SHP77 (cell line): ENCODE results near the gene HDAC4.

Experiments used
- DNase-seq, 2 experiments: peaks; one replicate each; lab custom pipeline; 2025; lab: John Stamatoyannopoulos, UW

HDAC4 gene

DNA sequence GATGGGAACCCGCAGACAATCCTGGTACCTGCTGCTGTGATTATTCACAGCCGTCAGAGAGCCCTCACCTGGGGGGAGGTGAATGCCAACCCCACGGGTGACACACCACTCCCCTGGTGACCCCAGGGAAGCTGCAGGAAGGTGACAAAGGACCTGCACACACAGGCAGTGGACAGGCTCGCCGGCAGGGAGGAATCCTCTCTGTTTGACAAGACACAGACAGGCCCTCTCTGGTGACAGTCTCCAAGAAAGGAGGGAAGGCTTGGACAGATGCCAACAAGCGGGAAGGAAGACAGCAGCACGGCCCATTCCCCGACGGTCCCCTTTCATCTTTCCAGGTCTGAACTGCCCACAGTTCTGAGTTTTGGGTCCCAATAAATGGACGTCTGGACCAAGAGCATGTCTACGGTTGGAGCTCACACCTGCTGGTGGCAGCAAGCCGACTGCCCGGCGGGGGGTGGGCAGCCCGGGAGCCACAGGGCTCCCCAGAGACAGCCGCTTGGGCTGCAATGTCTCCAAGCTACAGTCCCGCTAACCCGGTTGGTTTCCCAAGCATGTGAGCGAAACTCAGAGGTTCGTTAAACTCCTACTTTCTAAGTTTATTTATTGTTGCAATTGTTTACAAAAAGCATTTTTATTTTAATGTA lies 31.8 kb downstream of the HDAC4 start:
- no peak for DNase-seq

GRCh38 chr2:239368321-239368720 lies 32.5 kb downstream of the HDAC4 start:
- DNase-seq: no peak

DNA sequence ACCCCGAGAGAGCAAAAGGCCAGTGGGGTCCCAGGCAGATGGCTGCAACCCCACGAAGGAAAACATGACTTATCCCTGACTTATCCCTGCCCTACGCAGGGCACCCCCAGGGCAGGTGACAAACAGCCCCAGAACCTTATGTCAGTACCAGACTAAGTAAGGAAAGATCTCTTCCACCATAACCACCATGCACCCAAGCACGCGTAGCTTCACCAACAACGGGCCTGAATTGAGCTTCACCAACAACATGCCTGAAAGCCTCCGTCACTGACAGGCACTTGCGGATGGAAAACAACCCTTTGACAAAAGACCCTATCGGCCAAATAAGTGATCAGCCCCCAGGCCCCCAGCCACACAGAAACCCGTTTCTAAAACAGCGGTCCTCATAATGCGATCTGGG lies 34.1 kb downstream of the HDAC4 start:
- no peak for DNase-seq

GRCh38 chr2:239365782-239366435 lies 34.9 kb downstream of the HDAC4 start:
- no peak for DNase-seq

- no peak for DNase-seq
Observed at GRCh38 chr2:239365071-239365781, 35.6 kb downstream of the HDAC4 start.

GRCh38 chr2:239363946-239364637 lies 36.7 kb downstream of the HDAC4 start:
- no peak for DNase-seq

- DNase-seq: no peak
Observed at GRCh38 chr2:239362507-239362906, 38.3 kb downstream of the HDAC4 start.

- no peak for DNase-seq
Observed at GRCh38 chr2:239361311-239361642, 39.5 kb downstream of the HDAC4 start.

DNA sequence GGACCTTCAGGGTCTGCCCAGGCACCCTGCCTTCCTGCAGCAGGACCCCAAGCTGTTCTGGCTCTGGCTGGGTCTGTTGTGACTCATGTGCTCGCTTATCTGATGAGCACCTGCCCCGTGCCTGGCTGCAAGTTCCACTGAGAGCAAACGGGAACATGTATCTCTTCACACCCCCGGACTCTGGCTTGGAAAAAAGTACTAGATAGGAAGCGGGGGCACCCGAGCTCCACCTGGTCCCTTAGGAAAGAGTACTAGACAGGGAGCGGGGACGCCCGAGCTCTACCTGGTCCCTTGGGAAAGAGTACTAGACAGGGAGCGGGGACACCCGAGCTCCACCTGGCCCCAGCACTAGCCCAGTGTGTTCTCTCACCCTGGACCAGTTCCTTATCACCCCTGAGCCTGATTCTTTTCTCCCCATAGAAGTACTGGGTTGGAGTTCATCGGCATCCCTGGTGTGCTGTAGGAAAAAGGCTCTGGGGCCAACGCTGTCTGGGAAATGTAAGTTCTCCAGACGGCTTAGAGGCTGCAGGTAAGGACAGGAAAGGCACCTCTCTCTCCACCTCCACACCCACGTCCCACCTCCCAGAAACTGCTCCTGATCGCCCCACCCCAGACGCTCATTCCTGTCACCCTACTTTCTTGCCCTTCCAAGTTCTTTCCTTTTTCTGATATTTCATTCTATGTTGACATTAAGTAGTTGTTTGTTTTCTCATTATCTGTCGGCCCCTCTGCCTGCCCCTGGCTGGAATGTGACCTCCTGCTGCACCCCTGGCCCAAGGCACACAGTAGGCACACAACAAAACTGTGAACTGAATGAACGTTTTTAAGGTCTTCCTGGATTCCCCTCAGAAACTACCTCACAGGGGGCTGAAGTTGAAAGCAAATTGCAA lies 40.2 kb downstream of the HDAC4 start:
- DNase-seq: no peak

DNA sequence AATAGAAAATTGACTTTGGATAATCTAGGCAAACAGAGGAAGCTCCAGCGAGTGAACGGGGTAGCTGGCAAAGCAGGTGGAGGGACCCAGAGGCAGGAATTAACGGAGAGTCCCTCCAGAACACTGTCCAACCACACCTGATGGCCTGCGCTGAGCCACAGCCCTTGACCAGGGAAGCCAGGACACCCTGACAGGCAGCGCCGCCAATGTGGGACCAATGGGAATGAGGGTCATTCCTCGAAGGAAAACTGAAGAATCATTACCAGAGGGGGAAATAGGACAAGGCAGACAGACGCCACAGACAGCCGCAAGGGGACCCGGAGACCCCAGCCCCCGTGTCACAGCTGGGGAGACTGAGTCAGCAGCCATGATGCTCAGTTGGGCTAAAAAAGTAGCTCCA lies 40.8 kb downstream of the HDAC4 start:
- no peak for DNase-seq

GRCh38 chr2:239359196-239359912 lies 41.5 kb downstream of the HDAC4 start:
- no peak for DNase-seq

GRCh38 chr2:239358062-239358754 lies 42.6 kb downstream of the HDAC4 start:
- peak; percentile 45 to 63 for DNase-seq

DNA sequence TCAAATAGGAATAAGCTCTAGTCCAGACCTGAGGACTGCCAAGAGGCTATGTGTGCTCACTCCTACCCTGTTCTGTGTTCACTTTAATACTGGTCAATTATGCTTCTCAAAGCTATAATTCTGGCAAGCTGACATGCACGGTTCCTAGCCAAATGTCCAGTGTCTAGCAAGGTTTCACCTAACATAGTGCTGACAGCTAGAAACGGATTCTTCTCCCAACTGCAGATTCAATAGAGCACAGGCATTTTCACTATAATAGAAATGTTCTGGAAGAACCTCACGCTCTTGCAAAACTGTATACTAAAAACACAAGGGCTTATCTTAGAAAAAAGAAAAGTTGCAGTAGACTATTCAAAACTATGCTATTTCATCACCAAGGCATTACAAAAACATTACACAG lies 45.1 kb downstream of the HDAC4 start:
- no peak for DNase-seq

DNA sequence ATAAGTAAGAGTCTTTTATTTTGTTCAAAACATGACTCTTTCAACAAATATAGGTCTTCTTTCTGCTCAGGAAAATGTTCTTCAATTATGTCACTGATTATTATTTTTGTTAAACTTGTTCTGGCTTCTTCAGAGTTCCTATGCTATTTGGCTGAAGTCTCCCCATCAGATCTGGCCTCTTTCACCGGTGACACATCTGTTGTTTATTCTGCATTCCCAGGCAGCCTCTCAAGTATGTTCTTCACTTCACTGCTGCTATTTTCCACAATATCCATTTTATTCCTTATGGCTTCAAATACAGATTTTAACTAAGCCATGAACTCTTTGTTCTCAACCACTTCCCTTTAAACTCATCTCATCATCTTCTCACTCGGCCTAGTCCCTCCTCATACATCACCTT lies 45.7 kb downstream of the HDAC4 start:
- no peak for DNase-seq

DNA sequence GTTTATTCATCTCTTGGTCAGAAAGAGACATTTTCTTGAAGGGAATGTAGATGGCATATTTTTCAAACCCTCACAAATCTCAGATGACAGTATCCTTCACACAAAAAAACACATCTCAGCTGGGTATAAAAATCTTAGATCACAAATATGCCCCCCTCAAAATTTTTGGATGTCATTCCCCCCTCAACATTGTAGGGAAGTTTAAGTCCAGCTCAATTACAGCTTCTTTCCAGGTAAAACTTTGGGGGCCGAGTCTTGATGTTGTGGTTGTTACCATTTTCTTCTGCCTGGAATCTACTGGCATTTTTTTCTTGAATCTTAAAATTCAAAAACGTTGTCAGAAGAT lies 46.1 kb downstream of the HDAC4 start:
- DNase-seq: no peak

DNA sequence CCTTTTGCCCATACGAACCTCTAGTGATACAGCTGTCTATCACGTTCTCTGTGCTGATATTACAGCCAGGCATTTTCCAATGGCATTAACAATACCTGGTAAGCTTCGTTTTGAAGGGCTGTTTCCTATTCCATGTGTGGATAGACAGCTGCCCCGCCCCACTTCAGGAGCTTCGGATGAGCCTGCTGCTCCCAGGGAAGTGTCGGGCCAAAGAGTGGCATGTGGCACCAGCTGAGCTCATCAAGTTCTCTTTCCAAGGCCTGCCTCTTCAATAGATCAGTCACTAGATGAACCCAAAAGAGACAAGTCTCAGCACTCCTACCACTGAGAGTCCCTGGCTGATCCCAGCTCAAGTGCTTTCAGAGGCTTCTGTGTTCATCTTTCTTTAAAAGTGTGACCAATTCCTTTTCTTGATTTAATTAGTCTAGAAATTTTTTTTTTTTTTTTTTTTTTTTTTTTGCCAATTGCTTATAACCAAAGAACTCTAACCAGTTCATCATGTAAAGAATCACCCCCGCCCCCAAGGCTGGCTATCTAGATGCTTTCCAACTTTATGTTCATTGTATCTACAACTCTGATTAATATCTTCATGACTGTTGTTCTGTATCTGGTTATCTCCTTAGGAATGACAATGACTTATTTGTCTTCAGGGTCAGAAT lies 46.6 kb downstream of the HDAC4 start:
- no peak for DNase-seq

DNA sequence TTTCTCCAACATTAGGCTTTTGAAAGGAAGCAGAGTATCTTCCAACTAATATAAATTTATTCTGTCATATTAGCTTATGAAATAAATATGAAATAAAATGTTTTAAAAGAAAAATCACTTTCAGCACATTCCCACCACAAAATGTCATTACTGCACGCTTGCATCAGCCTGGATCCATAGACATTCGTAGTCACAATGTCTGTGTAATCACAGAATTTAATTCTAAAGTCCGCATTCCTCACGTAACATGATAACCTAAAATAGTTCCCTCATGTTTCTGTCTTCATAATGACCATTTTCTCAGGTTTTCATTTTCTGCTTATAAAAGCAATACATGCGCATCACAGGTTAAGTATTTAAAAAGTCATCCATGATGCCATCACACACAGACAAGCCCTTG lies 47.1 kb downstream of the HDAC4 start:
- DNase-seq: no peak

GRCh38 chr2:239351687-239352086 lies 49.1 kb downstream of the HDAC4 start:
- DNase-seq: no peak

DNA sequence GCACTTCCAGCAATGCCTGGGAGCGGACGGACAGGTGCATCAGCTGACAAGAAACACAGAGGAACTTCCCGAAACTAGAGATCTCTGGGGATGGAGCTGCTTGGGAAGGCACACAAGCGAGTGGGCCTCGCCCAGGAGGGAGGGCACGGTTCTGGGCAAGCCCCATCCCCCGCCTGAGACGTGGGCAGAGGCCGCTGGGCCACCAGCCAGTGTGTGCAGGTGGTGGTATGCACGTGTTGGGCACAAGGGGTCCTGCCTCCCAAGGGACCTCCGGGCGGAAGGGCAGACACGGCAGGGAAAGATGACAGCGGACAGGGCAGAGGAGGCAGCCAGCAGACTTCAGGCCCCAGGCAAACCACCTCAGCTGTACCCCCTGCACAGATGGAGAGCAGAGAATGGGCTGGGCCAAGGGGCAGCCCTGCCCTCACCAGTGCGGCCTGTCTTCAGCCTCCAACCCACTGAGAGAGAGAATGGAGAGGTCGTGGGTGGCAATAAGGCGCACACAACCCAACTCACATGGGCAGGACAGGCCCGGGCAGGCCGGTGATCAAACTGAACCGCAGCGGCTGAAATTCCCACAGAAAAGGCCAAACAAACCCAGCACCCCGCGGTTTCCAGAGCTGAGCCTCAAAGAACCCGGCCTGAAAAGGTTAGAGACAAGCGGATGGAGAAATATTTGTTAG lies 51.2 kb downstream of the HDAC4 start:
- DNase-seq: no peak
